GM18519 (cell line): Measurements from ENCODE around the gene NTF4.
"Not testable (repeated sequence)": the region's sequence is repeated elsewhere in the genome, so short reads cannot be mapped to it uniquely, and the experiment has no call there.

Experiments used
- ATAC-seq: cut with Tn5 transposase; IDR thresholded peaks from one replicate; pipeline ENCODE4 v1.9.1; 2021; ENCODE audit warnings: mild to moderate bottlenecking, moderate library complexity; ENCODE audit not compliant: unreplicated experiment, low FRiP score

NTF4 gene

GRCh38 chr19:49024233-49024632 is 40.4 kb downstream of the NTF4 start, which contains the start of gene CGB3:
Gene CGB3, minus strand, starts transcription at chr19:49024333. Its CDS starts 362 bp downstream, at chr19:49023971.
- not testable (repeated sequence) for ATAC-seq

- no peak for ATAC-seq
Observed at GRCh38 chr19:49022116-49022515, 42.5 kb downstream of the NTF4 start.

- ATAC-seq, result no peak
Observed at GRCh38 chr19:49020931-49021895, 43.4 kb downstream of the NTF4 start.

- no peak for ATAC-seq
Observed at GRCh38 chr19:49020342-49020741, 44.3 kb downstream of the NTF4 start.

- ATAC-seq, result no peak
Observed at GRCh38 chr19:49019242-49019932, 45.2 kb downstream of the NTF4 start.

GRCh38 chr19:49018388-49019241 is 46.0 kb downstream of the NTF4 start:
- ATAC-seq, result not testable (repeated sequence)

- ATAC-seq, result no peak
Observed at GRCh38 chr19:49017666-49018351, 46.8 kb downstream of the NTF4 start.

- no peak for ATAC-seq
Observed at GRCh38 chr19:49017041-49017665, 47.5 kb downstream of the NTF4 start, which contains the start of gene LHB. Gene LHB, minus strand, starts transcription at chr19:49017091. Its CDS starts 10 bp downstream, at chr19:49017081.

GRCh38 chr19:49016067-49016839 is 48.4 kb downstream of the NTF4 start:
- no peak for ATAC-seq

- no peak for ATAC-seq
Observed at GRCh38 chr19:49014870-49015255, 49.8 kb downstream of the NTF4 start.

GRCh38 chr19:49014123-49014869 is 50.3 kb downstream of the NTF4 start:
- no peak for ATAC-seq

GRCh38 chr19:49011194-49011593 is 53.4 kb downstream of the NTF4 start:
- ATAC-seq, result no peak
